Hepatocyte (in vitro differentiated cells): Measurements from ENCODE around the gene CDC42SE2. TPM values are rescaled to one million over a fixed set of nuclear protein-coding genes. Genes with fewer than 3 reads are reported as not detected.
A peak's percentile ranks its signal among the peaks of the same experiment; 100 is the strongest.

Experiments
- DNase-seq: peaks from one replicate; pipeline ENCODE4 v3.0.0-alpha.2; 2016; ENCODE audit warnings: low spot score
- H2AFZ ChIP-seq: fragments of 200-600 bp; sonication (generic); 2 replicates; pipeline ENCODE4 v1.6.0; 2016; ENCODE audit warnings: antibody characterized with exemption, mild to moderate bottlenecking
- H3K27ac ChIP-seq: fragments of 200-600 bp; sonication (generic); 2 replicates; pipeline ENCODE4 v1.5.1; 2016; ENCODE audit warnings: mild to moderate bottlenecking
- H3K27me3 ChIP-seq: fragments of 200-600 bp; sonication (generic); 2 replicates; pipeline ENCODE4 v1.6.1; 2016
- H3K36me3 ChIP-seq: fragments of 200-600 bp; sonication (generic); replicated peaks from 2 replicates; pipeline ENCODE4 v1.5.1; 2016; ENCODE audit warnings: low read depth; ENCODE audit not compliant: insufficient read depth
- H3K4me1 ChIP-seq: fragments of 200-600 bp; sonication (generic); 2 replicates; pipeline ENCODE4 v1.5.1; 2016; ENCODE audit warnings: mild to moderate bottlenecking, moderate library complexity; ENCODE audit not compliant: insufficient read depth
- H3K4me2 ChIP-seq: fragments of 200-600 bp; sonication (generic); 2 replicates; pipeline ENCODE4 v1.6.0; 2016
- H3K4me3 ChIP-seq: fragments of 200-600 bp; sonication (generic); 2 replicates; pipeline ENCODE4 v1.5.1; 2016; ENCODE audit warnings: mild to moderate bottlenecking
- H3K79me2 ChIP-seq: fragments of 200-600 bp; sonication (generic); 2 replicates; pipeline ENCODE4 v1.6.0; 2017; ENCODE audit warnings: mild to moderate bottlenecking
- H3K9me2 ChIP-seq: fragments of 200-600 bp; sonication (generic); replicated peaks from 2 replicates; pipeline ENCODE4 v1.6.0; 2017; ENCODE audit warnings: mild to moderate bottlenecking; ENCODE audit not compliant: insufficient read depth
- H3K9me3 ChIP-seq: fragments of 200-600 bp; sonication (generic); 2 replicates; pipeline ENCODE4 v1.5.1; 2016; ENCODE audit warnings: low read depth, mild to moderate bottlenecking
- H4K20me1 ChIP-seq: fragments of 200-600 bp; sonication (generic); 2 replicates; pipeline ENCODE4 v1.6.0; 2016; ENCODE audit warnings: mild to moderate bottlenecking; ENCODE audit not compliant: insufficient read depth, poor library complexity, severe bottlenecking
- CTCF ChIP-seq: fragments of 200-600 bp; sonication (generic); IDR thresholded peaks from 2 replicates; pipeline ENCODE4 v1.5.1; 2016; ENCODE audit warnings: antibody characterized with exemption, mild to moderate bottlenecking; ENCODE audit not compliant: poor library complexity
- EZH2 ChIP-seq: fragments of 200-600 bp; sonication (generic); IDR thresholded peaks from 2 replicates; pipeline ENCODE4 v1.6.1; 2016; ENCODE audit warnings: antibody characterized with exemption, mild to moderate bottlenecking, borderline replicate concordance
- EZH2phosphoT487 ChIP-seq: fragments of 200-600 bp; sonication (generic); IDR thresholded peaks from one replicate; pipeline ENCODE4 v1.6.1; 2018; ENCODE audit warnings: antibody characterized with exemption, mild to moderate bottlenecking, low read depth, moderate library complexity; ENCODE audit not compliant: unreplicated experiment, severe bottlenecking
- WGBS: methylation state at CpG from one replicate; pipeline ENCODE4 v1.1.6; 2016; ENCODE audit warnings: low lambda C conversion rate; ENCODE audit errors: missing lambda C conversion rate; 5-methylcytosine and 5-hydroxymethylcytosine counted together
- polyA plus RNA-seq: library from polyadenylated mRNA; unstranded; fragments of >200 nt; fragmentation: Nextera tagmentation; extraction: Ambion mirVana; gene quantifications from 2 replicates; pipeline ENCODE4 v1.2.1, GENCODE V29; 2016
- total RNA-seq: library from RNA; depleted of rRNA; stranded (reverse); fragments of >200 nt; gene quantifications from 2 replicates; pipeline ENCODE4 v1.2.3, GENCODE V29; 2014

Gene CDC42SE2
- total and polyA plus RNA-seq, 2 experiments from 2014 or later = 27.2 to 51.5 TPM

DNA sequence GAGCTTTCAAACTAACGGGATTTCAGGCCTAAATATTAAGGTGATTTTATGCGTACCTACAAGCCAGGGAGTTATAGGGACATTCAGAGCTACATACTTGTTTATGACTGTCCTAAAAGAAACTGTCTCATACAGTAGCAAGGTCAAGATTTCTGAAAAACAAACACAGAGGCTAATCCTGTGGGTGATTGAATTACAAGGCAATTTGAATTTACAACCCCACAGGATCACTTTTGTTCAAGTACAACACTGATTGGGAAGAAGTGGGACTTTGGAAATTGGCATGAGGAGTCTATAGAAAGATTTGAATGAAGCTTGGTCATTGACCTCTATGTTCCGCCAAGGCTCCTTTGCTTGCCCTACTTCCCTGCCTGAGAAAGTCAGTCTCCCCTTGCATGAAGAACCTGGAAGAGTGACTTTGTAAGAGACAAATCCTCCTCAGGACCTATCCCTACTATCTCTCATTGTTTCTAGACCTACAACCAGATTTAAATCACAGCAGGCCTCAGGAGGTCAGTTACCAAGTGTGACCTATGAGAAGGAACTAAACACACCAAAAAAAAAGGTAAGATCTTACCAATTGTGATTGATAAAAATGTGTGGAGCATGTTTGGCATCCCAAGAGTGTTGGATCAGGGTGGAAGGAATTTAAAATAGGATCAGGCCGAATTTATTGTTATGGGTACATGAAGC lies 38.4 kb upstream of the CDC42SE2 start:
- H3K36me3 ChIP-seq = no peaks in the 10 kb centered on the region
- H3K9me2 ChIP-seq = no peaks in the 10 kb centered on the region
- H2AFZ ChIP-seq = no peak overlapping the region
- DNase-seq = no peak
- no peaks in the 10 kb centered on the region for H3K27me3 ChIP-seq
- no peaks in the 10 kb centered on the region for H3K79me2 ChIP-seq
- H4K20me1 ChIP-seq = no peaks in the 10 kb centered on the region
- TF ChIP-seq EZH2 = no peak
- no peak for TF ChIP-seq CTCF
- peak; percentile 72 for TF ChIP-seq EZH2phosphoT487
- H3K27ac ChIP-seq = no peak overlapping the region
- H3K9me3 ChIP-seq = no peaks in the 10 kb centered on the region
- no peak overlapping the region for H3K4me3 ChIP-seq
- H3K4me2 ChIP-seq = no peak overlapping the region
- WGBS = 82% methylated on average over 4 of the region's 4 CpGs
- no peaks in the 10 kb centered on the region for H3K4me1 ChIP-seq

DNA sequence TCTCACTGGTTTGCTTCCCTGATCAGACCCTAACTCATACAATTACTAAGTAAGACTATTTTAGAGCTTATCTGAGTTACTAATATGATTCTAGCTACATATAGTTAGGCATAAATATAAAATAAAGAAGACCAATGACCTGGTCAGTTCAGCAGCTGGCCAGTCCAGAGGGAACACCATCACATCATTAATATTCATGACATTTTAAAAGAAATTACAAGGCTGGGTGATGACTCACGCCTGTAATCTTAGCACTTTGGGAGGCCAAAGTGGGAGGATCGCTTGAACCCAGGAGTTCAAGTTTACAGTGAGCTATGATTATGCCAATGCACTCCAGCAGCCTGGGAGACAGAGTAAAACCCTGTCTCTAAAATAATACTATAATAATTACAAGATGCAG lies 37.0 kb upstream of the CDC42SE2 start:
- H3K9me2 ChIP-seq = no peaks in the 10 kb centered on the region
- no peaks in the 10 kb centered on the region for H4K20me1 ChIP-seq
- H3K9me3 ChIP-seq = no peaks in the 10 kb centered on the region
- H2AFZ ChIP-seq = no peak overlapping the region
- no peak overlapping the region for H3K4me2 ChIP-seq
- 83% methylated on average over 2 of the region's 2 CpGs for WGBS
- TF ChIP-seq EZH2 = no peak
- TF ChIP-seq CTCF = no peak
- no peak for TF ChIP-seq EZH2phosphoT487
- no peaks in the 10 kb centered on the region for H3K79me2 ChIP-seq
- H3K27ac ChIP-seq = no peak overlapping the region
- no peaks in the 10 kb centered on the region for H3K27me3 ChIP-seq
- H3K36me3 ChIP-seq = no peaks in the 10 kb centered on the region
- no peak overlapping the region for H3K4me3 ChIP-seq
- H3K4me1 ChIP-seq = no peaks in the 10 kb centered on the region
- DNase-seq = no peak

DNA sequence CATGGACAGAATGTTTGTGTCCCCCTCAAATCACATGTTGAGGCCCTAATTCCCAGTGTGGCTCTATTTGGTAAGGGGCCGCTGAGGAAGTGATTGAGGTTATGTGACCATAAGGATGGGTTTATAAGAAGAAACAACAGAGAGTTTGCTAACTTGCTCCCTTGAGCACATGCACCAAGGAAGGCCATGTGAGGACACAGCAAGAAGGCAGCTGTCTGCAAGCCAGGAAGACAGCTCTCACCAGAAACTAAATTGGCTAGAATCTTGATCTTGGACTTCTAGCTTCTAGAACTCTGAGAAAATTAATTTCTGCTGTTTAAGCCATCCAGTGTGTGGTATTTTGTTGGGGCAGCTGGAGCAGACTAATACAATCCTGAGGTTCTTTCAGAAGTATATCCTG lies 35.2 kb upstream of the CDC42SE2 start:
- no peaks in the 10 kb centered on the region for H3K9me3 ChIP-seq
- H3K9me2 ChIP-seq = no peaks in the 10 kb centered on the region
- H3K27me3 ChIP-seq = no peaks in the 10 kb centered on the region
- no peak overlapping the region for H2AFZ ChIP-seq
- no peak overlapping the region for H3K4me3 ChIP-seq
- no peaks in the 10 kb centered on the region for H3K4me1 ChIP-seq
- H3K27ac ChIP-seq = no peak overlapping the region
- no peak overlapping the region for H3K4me2 ChIP-seq
- no peak for TF ChIP-seq CTCF
- no peak for TF ChIP-seq EZH2
- TF ChIP-seq EZH2phosphoT487 = no peak
- no peaks in the 10 kb centered on the region for H3K79me2 ChIP-seq
- no peaks in the 10 kb centered on the region for H3K36me3 ChIP-seq
- DNase-seq = no peak
- WGBS = 82% methylated on average over 1 of the region's 1 CpG
- H4K20me1 ChIP-seq = no peaks in the 10 kb centered on the region
